Pancreas (tissue), 10 donors: ENCODE results near the gene C1RL. TPM values are rescaled to one million over a fixed set of nuclear protein-coding genes. Genes with fewer than 3 reads are reported as not detected.
A peak's percentile ranks its signal among the peaks of the same experiment; 100 is the strongest.

Experiments
- ATAC-seq, 4 donors: fragments of 200-7000 bp; cut with Tn5 transposase; one replicate each; pipeline versions ENCODE4 v1.8.0 to v1.9.1; 2020; ENCODE audit warnings: mild to moderate bottlenecking in 4 of 4, moderate library complexity in 4 of 4
- DNase-seq, 6 donors: peaks; one replicate each; pipeline ENCODE4 v3.0.0-alpha.2; 2020
- FAIRE-seq: peaks from 2 replicates; lab custom pipeline; 2012; peaks lifted over from hg19 to GRCh38; lab: Jason Lieb, UNC
- H3K27ac ChIP-seq, 4 donors: fragments of 200-600 bp; sonication (generic); 1 replicate in 3 of 4; 2 replicates in 1 of 4; pipeline versions ENCODE4 v1.5.0 to v1.8.0; 2020
- H3K27me3 ChIP-seq, 4 donors: fragments of 200-600 bp; one replicate each; pipeline ENCODE4 v1.8.0; 2021
- H3K36me3 ChIP-seq, 3 donors: fragments of 200-600 bp; sonication (generic) in 1 of 3; one replicate each; pipeline versions ENCODE4 v1.5.0 to v1.8.0; 2020 to 2021
- H3K4me1 ChIP-seq, 3 donors: fragments of 200-600 bp; one replicate each; pipeline ENCODE4 v1.8.0; 2021
- H3K4me3 ChIP-seq, 4 donors: fragments of 200-600 bp; sonication (generic) in 2 of 4; one replicate each; pipeline versions ENCODE4 v1.5.0 to v1.8.0; 2020 to 2021
- H3K9me3 ChIP-seq, 4 donors: fragments of 200-600 bp; one replicate each; pipeline ENCODE4 v1.8.0; 2021
- CTCF ChIP-seq, 4 donors: fragments of 200-600 bp; sonication (generic) in 3 of 4; IDR thresholded peaks; one replicate each; pipeline versions ENCODE4 v1.5.0 to v1.8.0; 2021; ENCODE audit warnings: antibody characterized with exemption in 4 of 4
- WGBS, 2 donors: extraction: QIAGEN DNeasy Blood & Tissue Kit; methylation state at CpG; one replicate each; pipeline ENCODE4 v1.1.7; 2013; 5-methylcytosine and 5-hydroxymethylcytosine counted together
- intact Hi-C, 3 donors: fragments of 100-400 bp; cut with DNase I; formaldehyde crosslinking; loops; one replicate each; pipeline versions ENCODE4 v1.11.1 to v1.14.2; 2022
- polyA plus RNA-seq, 2 donors: library from polyadenylated mRNA; stranded (reverse); fragments of 200-250 nt; gene quantifications; one replicate each; pipeline ENCODE4 v1.2.3, GENCODE V29; 2013
- total RNA-seq, 6 donors: library from RNA; stranded (reverse); fragmentation: NEBNext Ultra II Directional in 4 of 6; extraction: Animal tissue kit (Norgen Biotek cat#: 25700) in 4 of 6; gene quantifications; one replicate each; pipeline versions ENCODE4 v1.2.1 to v1.2.4, GENCODE V29; 2021 to 2023
- donor health status: healthy with polysubstance abuse.
- donor health status: DM: no; HTN: no; CAD: no; lungs with moderate emphysema.
- donor health status: DM: no; HTN: no; CAD: no.
- donor health status: control.
- donor health status: control.
- donor health status: Bipolar disorder and iron deficiency.
- donor health status: DM: yes; HTN: yes; CAD: no.
- donor health status: DM: no; HTN: no; CAD: no.
- donor health status: DM: no; HTN: no; CAD: no.
- donor health status: DM: yes; HTN: yes; CAD: no.

The C1RL gene
- total and polyA plus RNA-seq, 8 donors = 36.5 to 60.5 (median 44.7) TPM

- H3K27ac ChIP-seq = no peak overlapping the region
- H3K27me3 ChIP-seq = no peaks in the 10 kb centered on the region
- TF ChIP-seq CTCF (IDR thresholded peaks at IDR 0.05) = no peak
- H3K36me3 ChIP-seq = peaks cover 0 to 13% (median 4%) of the 10 kb centered on the region in 3 donors
- H3K4me3 ChIP-seq = no peak overlapping the region
- intact Hi-C loops = loop anchor here in 1 of 3 donors (5.0 to 10.0 kb wide), 2 partner anchors 37 to 175 kb away; partner anchors contain the start of genes ATN1 and C1S
- WGBS, 2 donors = 82 to 87% methylated on average over 9 of the region's 9 CpGs
- no peaks in the 10 kb centered on the region for H3K9me3 ChIP-seq
- no peak for ATAC-seq
- peak in 1 of 6 donors; percentile 26 for DNase-seq
- FAIRE-seq = no peak
- no peaks in the 10 kb centered on the region for H3K4me1 ChIP-seq
These were observed 9.6 kb downstream of the C1RL start for GRCh38 chr12:7099290-7099996.

GRCh38 chr12:7096979-7097378, 12.0 kb downstream of the C1RL start:
- TF ChIP-seq CTCF (IDR thresholded peaks at IDR 0.05) = no peak
- ATAC-seq = no peak
- DNase-seq = no peak
- H3K4me3 ChIP-seq = no peak overlapping the region
- H3K27ac ChIP-seq = no peak overlapping the region
- H3K27me3 ChIP-seq = no peaks in the 10 kb centered on the region
- H3K36me3 ChIP-seq = peaks cover 0 to 13% (median 0%) of the 10 kb centered on the region in 3 donors
- intact Hi-C loops = loop anchor here in 1 of 3 donors (5.0 to 10.0 kb wide), 2 partner anchors 35 to 172 kb away; partner anchors contain the start of genes ATN1 and C1S
- H3K4me1 ChIP-seq = peaks cover 0 to 2% (median 0%) of the 10 kb centered on the region in 3 donors
- no peak for FAIRE-seq
- WGBS, 2 donors = 75 to 81% methylated on average over 19 of the region's 19 CpGs
- H3K9me3 ChIP-seq = no peaks in the 10 kb centered on the region

- peaks cover 0 to 6% (median 0%) of the 10 kb centered on the region in 3 donors for H3K36me3 ChIP-seq
- H3K27me3 ChIP-seq = no peaks in the 10 kb centered on the region
- H3K4me3 ChIP-seq = no peak overlapping the region
- H3K27ac ChIP-seq = no peak overlapping the region
- TF ChIP-seq CTCF (IDR thresholded peaks at IDR 0.05) = no peak
- DNase-seq = no peak
- 66 to 77% methylated on average over 26 of the region's 26 CpGs for WGBS, 2 donors
- ATAC-seq = peak in 1 of 4 donors; percentile 6
- intact Hi-C loops = loop anchor here in 1 of 3 donors (5.0 to 10.0 kb wide), 2 partner anchors 34 to 171 kb away; partner anchors contain the start of genes ATN1 and C1S
- H3K4me1 ChIP-seq = peaks cover 0 to 7% (median 0%) of the 10 kb centered on the region in 3 donors
- H3K9me3 ChIP-seq = no peaks in the 10 kb centered on the region
- FAIRE-seq = no peak
These were observed 12.7 kb downstream of the C1RL start for GRCh38 chr12:7096006-7096932.

GRCh38 chr12:7093892-7094291, 15.1 kb downstream of the C1RL start:
- WGBS, 2 donors = 20 to 23% methylated on average over 10 of the region's 10 CpGs
- Histone ChIP-seq H3K36me3 (no peaks in the 10 kb centered on the region), H3K4me3 (no peak overlapping the region), H3K4me1 (peaks cover 0 to 7% (median 0%) of the 10 kb centered on the region in 3 donors), H3K27ac (no peak overlapping the region), H3K27me3 (no peaks in the 10 kb centered on the region), H3K9me3 (no peaks in the 10 kb centered on the region)
- DNase-seq = no peak
- no peak for TF ChIP-seq CTCF (IDR thresholded peaks at IDR 0.05)
- no peak for FAIRE-seq
- peak; percentile 11 to 24 (median 20) for ATAC-seq
- intact Hi-C loops = loop anchor here in 1 of 3 donors (10.0 kb wide), 1 partner anchor 169 kb away; the partner anchor contains the start of gene ATN1
